GM06990 (cell line): ENCODE results near the gene FNDC3B.

Experiments used
- DNase-seq: peaks from one replicate; pipeline ENCODE4 v3.0.0-alpha.2; 2011; ENCODE audit not compliant: insufficient read length; ENCODE audit errors: extremely low read depth
- H3K27me3 ChIP-seq: replicated peaks from 2 replicates; pipeline ENCODE4 v1.6.0; 2011; ENCODE audit warnings: low read length; ENCODE audit not compliant: control insufficient read depth, insufficient read depth
- H3K36me3 ChIP-seq: 2 replicates; pipeline ENCODE4 v1.5.1; 2011; ENCODE audit warnings: low read length; ENCODE audit not compliant: control insufficient read depth, insufficient read depth
- H3K4me3 ChIP-seq: replicated peaks from 2 replicates; pipeline ENCODE4 v1.5.1; 2011; ENCODE audit warnings: low read depth, mild to moderate bottlenecking, control low read depth, low read length
- CTCF ChIP-seq: IDR thresholded peaks from 2 replicates; pipeline ENCODE4 v1.5.1; 2011; ENCODE audit warnings: low read length, control low read depth, mild to moderate bottlenecking, inconsistent platforms; ENCODE audit not compliant: insufficient read depth, poor library complexity, severe bottlenecking

Gene FNDC3B

GRCh38 chr3:172171396-172172075 is 132.2 kb downstream of the FNDC3B start:
- H3K4me3 ChIP-seq: no peak overlapping the region
- DNase-seq: no peak
- H3K27me3 ChIP-seq: no peaks in the 10 kb centered on the region
- no peaks in the 10 kb centered on the region for H3K36me3 ChIP-seq
- TF ChIP-seq CTCF: no peak

GRCh38 chr3:172173316-172174254 is 134.2 kb downstream of the FNDC3B start:
- DNase-seq: no peak
- no peak overlapping the region for H3K4me3 ChIP-seq
- no peak for TF ChIP-seq CTCF
- H3K36me3 ChIP-seq: no peaks in the 10 kb centered on the region
- H3K27me3 ChIP-seq: no peaks in the 10 kb centered on the region

GRCh38 chr3:172174513-172175253 is 135.3 kb downstream of the FNDC3B start:
- DNase-seq: no peak
- H3K4me3 ChIP-seq: no peak overlapping the region
- H3K27me3 ChIP-seq: no peaks in the 10 kb centered on the region
- H3K36me3 ChIP-seq: no peaks in the 10 kb centered on the region
- TF ChIP-seq CTCF: no peak

- Histone ChIP-seq H3K27me3 (no peaks in the 10 kb centered on the region), H3K36me3 (no peaks in the 10 kb centered on the region), H3K4me3 (no peak overlapping the region)
- no peak for DNase-seq
- TF ChIP-seq CTCF: no peak
These were observed 135.8 kb downstream of the FNDC3B start for GRCh38 chr3:172175254-172175599.

GRCh38 chr3:172176061-172176770 is 136.8 kb downstream of the FNDC3B start:
- no peaks in the 10 kb centered on the region for H3K36me3 ChIP-seq
- no peaks in the 10 kb centered on the region for H3K27me3 ChIP-seq
- no peak for TF ChIP-seq CTCF
- no peak for DNase-seq
- no peak overlapping the region for H3K4me3 ChIP-seq
